ENCODE results near the gene FAM3D. TPM values are rescaled to one million over a fixed set of nuclear protein-coding genes. Genes with fewer than 3 reads are reported as not detected.

Gene FAM3D
- total and polyA plus RNA-seq, 2 of the 8 experiments (the other 6 are each of a cell fraction or from before 2014, with no cell fraction given), result not detected

- POLR2A ChIA-PET (ENCODE audit: partially characterized antibody), result interaction anchor here (0.8 kb wide), 1 partner anchor 40 kb away, joined by 4 read pairs; no protein-coding TSS in a partner anchor
- no peak for FAIRE-seq
Observed at GRCh38 chr3:58623478-58623877, 43.1 kb downstream of the FAM3D start.

More at GRCh38 chr3:58623478-58623877, 43.1 kb downstream of the FAM3D start:
- Histone ChIP-seq H3K4me1 (replicated peaks in 1 of 4; ENCODE audit: control insufficient read depth in 3 of 4, insufficient read depth in 4 of 4, low read length in 3 of 4) (no peaks in the 10 kb centered on the region), H2BK15ac (ENCODE audit: low read length) (no peak overlapping the region), H3K23me2 (ENCODE audit: low read depth, low read length) (no peaks in the 10 kb centered on the region), H3K79me2 (ENCODE audit: control insufficient read depth in 1 of 2, insufficient read depth in 2 of 2, low read length in 2 of 2) (no peaks in the 10 kb centered on the region), H3K4ac (replicated peaks; ENCODE audit: insufficient read length, low read depth, low read length) (no peak overlapping the region), H3K4me3 (ENCODE audit: extremely low read depth in 1 of 4, insufficient read depth in 2 of 4, low read depth in 3 of 4, low read length in 4 of 4) (no peak overlapping the region), H4K5ac (ENCODE audit: insufficient read length, low read depth, low read length) (no peak overlapping the region), H3K18ac (ENCODE audit: extremely low read depth, low read length) (no peak overlapping the region), H4K8ac (ENCODE audit: extremely low read depth, insufficient read depth, low read length) (no peak overlapping the region), H2BK120ac (replicated peaks; ENCODE audit: low read depth, low read length) (no peak overlapping the region), H2BK20ac (ENCODE audit: low read length) (no peak overlapping the region), H2BK12ac (ENCODE audit: low read depth, low read length) (no peak overlapping the region; the same call in 1 of the 2 replicates), H3K14ac (ENCODE audit: insufficient read length) (no peak overlapping the region), H4K20me1 (replicated peaks in 1 of 2; ENCODE audit: control insufficient read depth in 1 of 2, insufficient read depth in 2 of 2, low read length in 2 of 2) (no peaks in the 10 kb centered on the region), H3K4me2 (ENCODE audit: insufficient read depth in 1 of 2, low read depth in 2 of 2, low read length in 2 of 2) (no peak overlapping the region), H3K23ac (ENCODE audit: insufficient read length) (no peak overlapping the region), H3K27ac (ENCODE audit: low read depth, low read length) (no peak overlapping the region), H3K9me3 (ENCODE audit: insufficient read depth in 2 of 2, low read depth in 1 of 2, low read length in 1 of 2) (no peaks in the 10 kb centered on the region), H3K27me3 (replicated peaks in 1 of 4; ENCODE audit: control insufficient read depth in 3 of 4, extremely low read depth in 1 of 4, insufficient read depth in 3 of 4, low read length in 3 of 4) (no peaks in the 10 kb centered on the region), H3K36me3 (ENCODE audit: control insufficient read depth in 2 of 4, insufficient read depth in 4 of 4, low read length in 3 of 4) (no peaks in the 10 kb centered on the region), H3K9ac (replicated peaks in 1 of 4; ENCODE audit: extremely low read depth in 1 of 4, low read depth in 3 of 4, low read length in 3 of 4) (no peak overlapping the region), H3K56ac (replicated peaks; ENCODE audit: insufficient read length, low read depth, low read length) (no peak overlapping the region), H2BK5ac (ENCODE audit: low read depth, low read length) (no peak overlapping the region), H4K91ac (replicated peaks; ENCODE audit: insufficient read length, low read length) (no peak overlapping the region), H3K79me1 (ENCODE audit: low read depth, low read length) (no peaks in the 10 kb centered on the region), H2AK5ac (ENCODE audit: low read depth, low read length) (no peak overlapping the region), H2AFZ (ENCODE audit: low read length) (no peak overlapping the region)
- 81% methylated on average over 7 of the region's 8 CpGs; no CpG with 5 or more reads in 1 of the 2 experiments for WGBS, 2 experiments (ENCODE audit: extremely low coverage in 1 of 2, insufficient coverage in 1 of 2, insufficient read length in 1 of 2, insufficient replicate concordance in 2 of 2, low coverage in 1 of 2, low lambda C conversion rate in 2 of 2, missing lambda C conversion rate in 1 of 2)
- TF ChIP-seq, protein P1, sequence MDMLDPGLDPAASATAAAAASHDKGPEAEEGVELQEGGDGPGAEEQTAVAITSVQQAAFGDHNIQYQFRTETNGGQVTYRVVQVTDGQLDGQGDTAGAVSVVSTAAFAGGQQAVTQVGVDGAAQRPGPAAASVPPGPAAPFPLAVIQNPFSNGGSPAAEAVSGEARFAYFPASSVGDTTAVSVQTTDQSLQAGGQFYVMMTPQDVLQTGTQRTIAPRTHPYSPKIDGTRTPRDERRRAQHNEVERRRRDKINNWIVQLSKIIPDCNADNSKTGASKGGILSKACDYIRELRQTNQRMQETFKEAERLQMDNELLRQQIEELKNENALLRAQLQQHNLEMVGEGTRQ (IDR thresholded peaks at IDR 0.05; ENCODE audit: low read length), result no peak
- TF ChIP-seq NRF1 (IDR thresholded peaks at IDR 0.05; ENCODE audit: low read depth, low read length), result no peak
- TF ChIP-seq NANOG (IDR thresholded peaks at IDR 0.05; ENCODE audit: insufficient read depth, low read depth, low read length, poor library complexity, severe bottlenecking), result no peak
- DNase-seq (ENCODE audit: low read depth in 1 of 2, low spot score in 2 of 2), result no peak
- CTCF ChIA-PET (ENCODE audit: partially characterized antibody), result interaction anchor here (1.2 to 4.6 kb wide), 6 partner anchors 10 to 89 kb away, joined by 3 to 62 read pairs (median 6); no protein-coding TSS in a partner anchor
